ENCODE results near the gene METAP1.
"Not testable (repeated sequence)": the region's sequence is repeated elsewhere in the genome, so short reads cannot be mapped to it uniquely, and the experiment has no call there.

METAP1 gene

GRCh38 chr4:99090481-99091215 is 95.1 kb downstream of the METAP1 start:
- no peak for FAIRE-seq
- DNase-seq (ENCODE audit: low spot score), result no peak

- no peak for FAIRE-seq
- DNase-seq (ENCODE audit: low spot score), result no peak
Measured at GRCh38 chr4:99091216-99091575, 95.7 kb downstream of the METAP1 start.

GRCh38 chr4:99091841-99092240 is 96.3 kb downstream of the METAP1 start:
- not testable (repeated sequence) for DNase-seq (ENCODE audit: low spot score); FAIRE-seq

- no peak for DNase-seq (ENCODE audit: low spot score)
- no peak for FAIRE-seq
Measured at GRCh38 chr4:99099311-99099710, 103.8 kb downstream of the METAP1 start.

- not testable (repeated sequence) for DNase-seq (ENCODE audit: low spot score); FAIRE-seq
Measured at GRCh38 chr4:99099814-99100213, 104.3 kb downstream of the METAP1 start.

DNA sequence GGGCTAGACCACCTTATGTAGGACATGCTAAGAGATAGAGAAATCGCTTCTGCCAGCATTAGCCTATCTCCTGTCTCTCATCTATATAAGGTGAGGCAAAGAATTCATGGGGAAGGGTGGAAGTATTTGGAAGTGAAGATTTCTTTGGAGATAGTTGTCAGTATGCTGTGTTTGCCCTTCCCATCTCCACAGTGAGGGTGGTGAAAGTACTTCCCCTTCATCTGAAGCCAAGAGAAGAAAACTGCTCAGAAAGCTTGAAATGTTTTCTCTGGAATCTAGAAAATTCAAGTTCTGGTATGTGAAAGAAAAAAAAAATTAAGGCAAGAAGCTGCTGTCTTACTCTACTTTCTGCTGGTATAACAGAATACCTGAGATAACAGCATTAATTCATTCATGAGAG is 105.4 kb downstream of the METAP1 start:
- DNase-seq (ENCODE audit: low spot score) (no peak), FAIRE-seq (no peak)

DNA sequence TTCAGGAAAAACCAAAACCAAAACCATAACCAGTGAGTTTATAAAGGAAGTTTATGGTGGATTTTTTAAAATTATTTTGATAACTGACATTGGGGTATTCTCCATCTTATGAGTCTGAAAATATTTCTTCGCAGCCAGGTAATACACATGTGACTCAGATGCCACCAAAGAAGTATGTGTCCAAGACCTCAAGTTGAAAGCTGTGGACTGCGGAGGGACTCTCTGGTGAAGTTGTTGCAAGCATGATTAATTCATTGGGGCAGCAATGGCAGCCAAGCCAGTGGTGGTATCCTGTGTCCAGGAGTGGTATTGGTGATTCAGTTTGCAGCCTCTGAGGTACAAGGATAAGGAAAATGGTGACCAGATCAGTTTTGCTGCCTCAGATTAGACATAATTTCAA is 107.1 kb downstream of the METAP1 start:
- DNase-seq (ENCODE audit: low spot score) (no peak), FAIRE-seq (no peak)

DNA sequence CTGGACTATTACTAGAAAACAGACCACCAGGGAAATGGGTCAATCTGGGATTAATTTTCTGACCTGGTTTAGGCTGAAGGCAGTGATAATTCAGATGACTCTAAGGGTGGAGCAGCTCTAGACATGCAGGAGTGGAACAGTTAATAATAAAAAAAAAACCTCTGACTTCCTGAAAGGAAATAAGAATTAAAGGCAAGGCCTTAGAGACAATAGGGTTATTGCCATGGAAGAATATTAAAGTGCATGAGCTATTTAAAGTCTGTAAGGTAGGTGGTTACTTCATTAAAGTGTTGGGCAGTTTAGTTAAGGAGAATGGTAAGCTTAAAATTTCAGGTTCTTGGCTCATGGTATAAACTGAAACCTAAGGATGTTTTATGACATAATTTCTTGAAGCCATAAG is 107.6 kb downstream of the METAP1 start:
- no peak for FAIRE-seq

GRCh38 chr4:99104153-99104552 is 108.6 kb downstream of the METAP1 start:
- no peak for FAIRE-seq
- DNase-seq (ENCODE audit: low spot score), result no peak

More for the DNA sequence above, 107.6 kb downstream of the METAP1 start:
- DNase-seq (ENCODE audit: low spot score), result no peak

- not testable (repeated sequence) for DNase-seq (ENCODE audit: low spot score); FAIRE-seq
Measured at GRCh38 chr4:99109286-99109685, 113.8 kb downstream of the METAP1 start.
